HPDE6-E6E7 (cell line): Measurements from ENCODE around the gene SHANK3.

Experiments used
- DNase-seq: peaks from one replicate; pipeline ENCODE4 v3.0.0; 2011; ENCODE audit warnings: missing footprints; ENCODE audit errors: extremely low spot score

Gene SHANK3

GRCh38 chr22:50699001-50699755 lies 26.6 kb downstream of the SHANK3 start:
- no peak for DNase-seq

GRCh38 chr22:50699756-50700386 lies 27.2 kb downstream of the SHANK3 start:
- no peak for DNase-seq

- no peak for DNase-seq
Measured at GRCh38 chr22:50700387-50701075, 27.9 kb downstream of the SHANK3 start.

GRCh38 chr22:50701076-50701419 lies 28.4 kb downstream of the SHANK3 start:
- no peak for DNase-seq

GRCh38 chr22:50701428-50702154 lies 29.0 kb downstream of the SHANK3 start:
- DNase-seq: no peak

GRCh38 chr22:50702261-50702671 lies 29.6 kb downstream of the SHANK3 start:
- no peak for DNase-seq

- DNase-seq: no peak
Measured at GRCh38 chr22:50702821-50703725, 30.4 kb downstream of the SHANK3 start.

GRCh38 chr22:50703726-50704509 lies 31.3 kb downstream of the SHANK3 start:
- DNase-seq: no peak

- no peak for DNase-seq
Measured at GRCh38 chr22:50704510-50705218, 32.0 kb downstream of the SHANK3 start.

- no peak for DNase-seq
Measured at GRCh38 chr22:50705219-50705691, 32.6 kb downstream of the SHANK3 start.

GRCh38 chr22:50705851-50706351 lies 33.3 kb downstream of the SHANK3 start:
- DNase-seq: no peak

GRCh38 chr22:50706481-50707125 lies 34.0 kb downstream of the SHANK3 start:
- no peak for DNase-seq

GRCh38 chr22:50708474-50708873 lies 35.9 kb downstream of the SHANK3 start:
- DNase-seq: no peak

- DNase-seq: no peak
Measured at GRCh38 chr22:50708996-50709395, 36.4 kb downstream of the SHANK3 start.

- DNase-seq: no peak
Measured at GRCh38 chr22:50710221-50710620, 37.6 kb downstream of the SHANK3 start.

GRCh38 chr22:50710886-50711285 lies 38.3 kb downstream of the SHANK3 start:
- DNase-seq: no peak

- DNase-seq: no peak
Measured at GRCh38 chr22:50711446-50712340, 39.1 kb downstream of the SHANK3 start.
